Right lobe of liver (tissue), 6 donors: Measurements from ENCODE around the gene MED27. TPM values are rescaled to one million over a fixed set of nuclear protein-coding genes. Genes with fewer than 3 reads are reported as not detected.

ENCODE experiments used
- ATAC-seq, 4 donors: fragments of 200-7000 bp; cut with Tn5 transposase; one replicate each; pipeline ENCODE4 v1.9.1; 2020; ENCODE audit warnings: mild to moderate bottlenecking in 4 of 4, moderate library complexity in 4 of 4
- DNase-seq, 3 donors: peaks; one replicate each; pipeline ENCODE4 v3.0.0-alpha.2; 2020
- H3K27ac ChIP-seq, 3 donors: fragments of 200-600 bp; one replicate each; pipeline ENCODE4 v1.8.0; 2022
- H3K27me3 ChIP-seq, 2 donors: fragments of 200-600 bp; one replicate each; pipeline ENCODE4 v1.8.0; 2022
- H3K36me3 ChIP-seq, 4 donors: fragments of 200-600 bp; sonication (generic) in 1 of 4; one replicate each; pipeline versions ENCODE4 v1.5.1 to v1.8.0; 2017 to 2022; ENCODE audit warnings: control low read depth in 1 of 4
- H3K4me1 ChIP-seq, 4 donors: fragments of 200-600 bp; sonication (generic) in 1 of 4; one replicate each; pipeline versions ENCODE4 v1.5.1 to v1.8.0; 2017 to 2022; ENCODE audit warnings: control low read depth in 1 of 4
- H3K4me3 ChIP-seq, 3 donors: fragments of 200-600 bp; one replicate each; pipeline ENCODE4 v1.8.0; 2022
- H3K9me3 ChIP-seq, 4 donors: fragments of 200-600 bp; sonication (generic) in 1 of 4; one replicate each; pipeline versions ENCODE4 v1.5.1 to v1.8.0; 2017 to 2022; ENCODE audit warnings: control low read depth in 1 of 4
- CTCF ChIP-seq, 4 donors: fragments of 200-600 bp in 3 of 4; fragments of 450-650 bp in 1 of 4; IDR thresholded peaks; one replicate each; pipeline versions ENCODE4 v1.5.1 to v1.8.0; 2016 to 2022; ENCODE audit warnings: antibody characterized with exemption in 4 of 4, mild to moderate bottlenecking in 2 of 4
- POLR2A ChIP-seq: fragments of 450-650 bp; IDR thresholded peaks from one replicate; pipeline ENCODE4 v1.6.1; 2017; ENCODE audit warnings: antibody characterized with exemption, mild to moderate bottlenecking
- WGBS: methylation state at CpG from one replicate; pipeline ENCODE4 v1.1.6; 2018; ENCODE audit warnings: low coverage, low lambda C conversion rate; ENCODE audit not compliant: insufficient coverage; ENCODE audit errors: missing lambda C conversion rate; 5-methylcytosine and 5-hydroxymethylcytosine counted together
- intact Hi-C, 2 donors: fragments of 100-400 bp; cut with DNase I; formaldehyde crosslinking; loops; one replicate each; pipeline versions ENCODE4 v1.11.2 to v1.14.1; 2022
- total RNA-seq, 6 experiments: library from RNA; depleted of rRNA in 2 of 6; stranded (reverse); fragments of >200 nt in 2 of 6; fragmentation: NEBNext Ultra II Directional in 3 of 6; extraction: Animal tissue kit (Norgen Biotek cat#: 25700) in 3 of 6; gene quantifications; one replicate each; pipeline versions ENCODE4 v1.1.0 to v1.2.4, GENCODE V29; 2016 to 2023
- donor health status: DM: no; HTN: yes; CAD: no.
- donor health status: DM: no; HTN: no; CAD: no.
- donor health status: DM: no; HTN: no; CAD: no.
- donor health status: DM: no; HTN: yes; CAD: no.
- donor health status: DM: no; HTN: yes; CAD: no.

MED27 gene
- total RNA-seq, 6 experiments from 2014 or later, result 4.6 to 7.3 (median 6.1) TPM

GRCh38 chr9:132074736-132075135 lies 4.9 kb downstream of the MED27 start:
- no peak for TF ChIP-seq CTCF (IDR thresholded peaks at IDR 0.05)
- TF ChIP-seq POLR2A, result no peak
- H3K4me3 ChIP-seq, result no peak overlapping the region
- DNase-seq, result no peak
- H3K36me3 ChIP-seq, result peaks cover 0 to 12% (median 2%) of the 10 kb centered on the region in 4 donors
- intact Hi-C loops, result no loop called here
- H3K9me3 ChIP-seq, result no peaks in the 10 kb centered on the region
- WGBS, result 93% methylated on average over 2 of the region's 2 CpGs
- no peak for ATAC-seq
- no peaks in the 10 kb centered on the region for H3K27me3 ChIP-seq
- no peak overlapping the region for H3K27ac ChIP-seq
- H3K4me1 ChIP-seq, result peaks cover 0 to 12% (median 6%) of the 10 kb centered on the region in 4 donors

- WGBS, result no CpG with 5 or more reads among the region's 16 CpGs
- no peaks in the 10 kb centered on the region for H3K9me3 ChIP-seq
- no peaks in the 10 kb centered on the region for H3K27me3 ChIP-seq
- H3K36me3 ChIP-seq, result peaks cover 0 to 8% (median 2%) of the 10 kb centered on the region in 4 donors
- DNase-seq, result no peak
- H3K27ac ChIP-seq, result no peak overlapping the region
- no peak for ATAC-seq
- H3K4me1 ChIP-seq, result no peaks in the 10 kb centered on the region
- no peak overlapping the region for H3K4me3 ChIP-seq
- no peak for TF ChIP-seq POLR2A
- no peak for TF ChIP-seq CTCF (IDR thresholded peaks at IDR 0.05)
- intact Hi-C loops, result no loop called here
Observed at GRCh38 chr9:132071847-132072507, 7.7 kb downstream of the MED27 start.

- no peaks in the 10 kb centered on the region for H3K9me3 ChIP-seq
- no peak for TF ChIP-seq CTCF (IDR thresholded peaks at IDR 0.05)
- TF ChIP-seq POLR2A, result no peak
- no peaks in the 10 kb centered on the region for H3K27me3 ChIP-seq
- peaks cover 0 to 3% (median 0%) of the 10 kb centered on the region in 4 donors for H3K36me3 ChIP-seq
- no peak for ATAC-seq
- H3K4me1 ChIP-seq, result no peaks in the 10 kb centered on the region
- no peak overlapping the region for H3K4me3 ChIP-seq
- DNase-seq, result no peak
- intact Hi-C loops, result no loop called here
- WGBS, result 81% methylated on average over 9 of the region's 9 CpGs
- H3K27ac ChIP-seq, result no peak overlapping the region
Observed at GRCh38 chr9:132069046-132069898, 10.4 kb downstream of the MED27 start.

GRCh38 chr9:132068605-132069004 lies 11.1 kb downstream of the MED27 start:
- no peaks in the 10 kb centered on the region for H3K4me1 ChIP-seq
- 92% methylated on average over 4 of the region's 6 CpGs for WGBS
- ATAC-seq (no peak), DNase-seq (no peak)
- no peak overlapping the region for H3K27ac ChIP-seq
- TF ChIP-seq CTCF (IDR thresholded peaks at IDR 0.05) (no peak), POLR2A (no peak)
- H3K36me3 ChIP-seq, result peaks cover 0 to 3% (median 0%) of the 10 kb centered on the region in 4 donors
- no peak overlapping the region for H3K4me3 ChIP-seq
- intact Hi-C loops, result no loop called here
- no peaks in the 10 kb centered on the region for H3K27me3 ChIP-seq
- H3K9me3 ChIP-seq, result no peaks in the 10 kb centered on the region
